Measurements from ENCODE around the gene EDA.

The EDA gene

DNA sequence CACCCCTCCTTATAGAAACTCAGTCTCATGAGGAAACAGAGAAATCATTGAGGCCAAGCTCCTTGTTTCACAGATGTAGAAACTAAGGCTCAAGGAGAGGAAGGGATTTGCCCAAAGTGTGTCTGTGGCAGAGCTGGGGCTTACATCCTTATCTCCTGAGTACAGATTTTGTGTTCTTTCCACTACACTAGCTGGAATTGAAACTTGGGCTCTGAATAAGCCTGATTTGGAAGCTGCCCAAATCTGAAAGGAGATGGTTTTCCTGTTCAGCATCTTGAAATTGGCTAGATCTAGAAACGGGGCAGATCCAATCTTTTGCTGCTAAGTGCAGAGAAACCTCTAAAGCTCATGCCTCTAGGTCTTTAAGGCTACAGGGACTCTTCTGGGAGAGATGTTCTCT lies 409.6 kb downstream of the EDA start:
- TF ChIP-seq TCF12 (IDR thresholded peaks at IDR 0.05; ENCODE audit: low read depth) (no peak), YY1 (IDR thresholded peaks at IDR 0.05; ENCODE audit: low read depth) (no peak), EP300 (IDR thresholded peaks at IDR 0.05; ENCODE audit: borderline replicate concordance) (no peak), TAF1 (IDR thresholded peaks at IDR 0.05; ENCODE audit: low read depth) (no peak), ZBTB7A (IDR thresholded peaks at IDR 0.05; ENCODE audit: low read depth) (no peak)
- TF ChIP-seq, protein P1, sequence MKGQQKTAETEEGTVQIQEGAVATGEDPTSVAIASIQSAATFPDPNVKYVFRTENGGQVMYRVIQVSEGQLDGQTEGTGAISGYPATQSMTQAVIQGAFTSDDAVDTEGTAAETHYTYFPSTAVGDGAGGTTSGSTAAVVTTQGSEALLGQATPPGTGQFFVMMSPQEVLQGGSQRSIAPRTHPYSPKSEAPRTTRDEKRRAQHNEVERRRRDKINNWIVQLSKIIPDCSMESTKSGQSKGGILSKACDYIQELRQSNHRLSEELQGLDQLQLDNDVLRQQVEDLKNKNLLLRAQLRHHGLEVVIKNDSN (IDR thresholded peaks at IDR 0.05): no peak
- TF ChIP-seq, protein P2, sequence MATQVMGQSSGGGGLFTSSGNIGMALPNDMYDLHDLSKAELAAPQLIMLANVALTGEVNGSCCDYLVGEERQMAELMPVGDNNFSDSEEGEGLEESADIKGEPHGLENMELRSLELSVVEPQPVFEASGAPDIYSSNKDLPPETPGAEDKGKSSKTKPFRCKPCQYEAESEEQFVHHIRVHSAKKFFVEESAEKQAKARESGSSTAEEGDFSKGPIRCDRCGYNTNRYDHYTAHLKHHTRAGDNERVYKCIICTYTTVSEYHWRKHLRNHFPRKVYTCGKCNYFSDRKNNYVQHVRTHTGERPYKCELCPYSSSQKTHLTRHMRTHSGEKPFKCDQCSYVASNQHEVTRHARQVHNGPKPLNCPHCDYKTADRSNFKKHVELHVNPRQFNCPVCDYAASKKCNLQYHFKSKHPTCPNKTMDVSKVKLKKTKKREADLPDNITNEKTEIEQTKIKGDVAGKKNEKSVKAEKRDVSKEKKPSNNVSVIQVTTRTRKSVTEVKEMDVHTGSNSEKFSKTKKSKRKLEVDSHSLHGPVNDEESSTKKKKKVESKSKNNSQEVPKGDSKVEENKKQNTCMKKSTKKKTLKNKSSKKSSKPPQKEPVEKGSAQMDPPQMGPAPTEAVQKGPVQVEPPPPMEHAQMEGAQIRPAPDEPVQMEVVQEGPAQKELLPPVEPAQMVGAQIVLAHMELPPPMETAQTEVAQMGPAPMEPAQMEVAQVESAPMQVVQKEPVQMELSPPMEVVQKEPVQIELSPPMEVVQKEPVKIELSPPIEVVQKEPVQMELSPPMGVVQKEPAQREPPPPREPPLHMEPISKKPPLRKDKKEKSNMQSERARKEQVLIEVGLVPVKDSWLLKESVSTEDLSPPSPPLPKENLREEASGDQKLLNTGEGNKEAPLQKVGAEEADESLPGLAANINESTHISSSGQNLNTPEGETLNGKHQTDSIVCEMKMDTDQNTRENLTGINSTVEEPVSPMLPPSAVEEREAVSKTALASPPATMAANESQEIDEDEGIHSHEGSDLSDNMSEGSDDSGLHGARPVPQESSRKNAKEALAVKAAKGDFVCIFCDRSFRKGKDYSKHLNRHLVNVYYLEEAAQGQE (IDR thresholded peaks at IDR 0.05; ENCODE audit: low read depth): no peak

GRCh38 chrX:70026112-70026850 lies 410.4 kb downstream of the EDA start:
- TF ChIP-seq TAF1 (IDR thresholded peaks at IDR 0.05; ENCODE audit: low read depth): no peak
- TF ChIP-seq NFIC (IDR thresholded peaks at IDR 0.05): no peak
- no peak for TF ChIP-seq EGR1 (IDR thresholded peaks at IDR 0.05)
- no peak for TF ChIP-seq CREB1 (IDR thresholded peaks at IDR 0.05; ENCODE audit: low read depth)
- no peak for TF ChIP-seq ZBTB7A (IDR thresholded peaks at IDR 0.05; ENCODE audit: low read depth)
- no peak for TF ChIP-seq RAD21 (IDR thresholded peaks at IDR 0.05; ENCODE audit: low read depth)
- TF ChIP-seq, protein P2 (IDR thresholded peaks at IDR 0.05; ENCODE audit: low read depth): no peak

- TF ChIP-seq EGR1 (IDR thresholded peaks at IDR 0.05) (no peak), ZBTB7A (IDR thresholded peaks at IDR 0.05; ENCODE audit: low read depth) (no peak), TEAD4 (IDR thresholded peaks at IDR 0.05) (no peak), CREB1 (IDR thresholded peaks at IDR 0.05; ENCODE audit: low read depth) (no peak), RAD21 (IDR thresholded peaks at IDR 0.05; ENCODE audit: low read depth) (no peak), CEBPB (IDR thresholded peaks at IDR 0.05) (no peak), FOXM1 (IDR thresholded peaks at IDR 0.05; ENCODE audit: borderline replicate concordance, low read depth) (no peak), YY1 (IDR thresholded peaks at IDR 0.05; ENCODE audit: low read depth) (no peak), TAF1 (IDR thresholded peaks at IDR 0.05; ENCODE audit: low read depth) (no peak), NFIC (IDR thresholded peaks at IDR 0.05) (no peak), MAX (IDR thresholded peaks at IDR 0.05) (no peak), TCF12 (IDR thresholded peaks at IDR 0.05; ENCODE audit: low read depth) (no peak), EP300 (IDR thresholded peaks at IDR 0.05; ENCODE audit: borderline replicate concordance) (no peak)
- TF ChIP-seq, protein P1 (IDR thresholded peaks at IDR 0.05): no peak
- TF ChIP-seq, protein P2 (IDR thresholded peaks at IDR 0.05; ENCODE audit: low read depth): no peak
Observed at GRCh38 chrX:70026851-70027200, 410.9 kb downstream of the EDA start.

DNA sequence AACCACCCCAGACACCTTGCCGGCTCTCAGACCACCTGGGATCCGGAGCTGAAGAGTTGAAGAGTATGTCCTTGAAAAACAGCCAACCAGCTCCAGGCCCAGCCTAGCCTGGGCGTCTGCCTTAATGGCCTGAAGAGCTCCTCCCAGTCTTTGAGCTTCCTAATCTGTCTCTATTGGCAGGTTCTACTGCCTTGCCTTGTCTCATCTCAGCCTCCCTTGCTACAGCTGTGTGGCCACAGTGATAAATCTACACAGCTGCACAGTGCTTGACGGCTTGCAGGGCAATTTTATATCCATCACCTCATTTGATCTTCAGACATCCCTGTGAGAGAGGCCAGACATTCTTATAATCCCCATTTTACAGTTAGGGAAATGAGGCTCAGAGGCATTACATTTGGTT lies 413.9 kb downstream of the EDA start:
- TF ChIP-seq TAF1 (IDR thresholded peaks at IDR 0.05; ENCODE audit: low read depth) (no peak), ZBTB7A (IDR thresholded peaks at IDR 0.05; ENCODE audit: low read depth) (no peak), FOXM1 (IDR thresholded peaks at IDR 0.05; ENCODE audit: borderline replicate concordance, low read depth) (no peak), TEAD4 (IDR thresholded peaks at IDR 0.05) (no peak), CEBPB (IDR thresholded peaks at IDR 0.05) (no peak), RAD21 (IDR thresholded peaks at IDR 0.05; ENCODE audit: low read depth) (no peak), YY1 (IDR thresholded peaks at IDR 0.05; ENCODE audit: low read depth) (no peak)
- TF ChIP-seq, protein P2 (IDR thresholded peaks at IDR 0.05; ENCODE audit: low read depth): no peak
